SU-DHL-6 (cell line): ENCODE results near the gene HOXA3.

Experiments used
- H2AFZ ChIP-seq: fragments of 200-600 bp; sonication (generic); 2 replicates; pipeline ENCODE4 v1.6.1; 2014; ENCODE audit warnings: low read depth, mild to moderate bottlenecking, moderate library complexity, mixed read lengths, antibody characterized with exemption, low read length; ENCODE audit not compliant: severe bottlenecking
- H3F3A ChIP-seq: fragments of 200-600 bp; shearing (Covaris generic); 2 replicates; pipeline ENCODE4 v1.6.0; 2016; ENCODE audit warnings: antibody characterized with exemption, mild to moderate bottlenecking; ENCODE audit not compliant: insufficient read depth
- H3K27ac ChIP-seq: fragments of 200-600 bp; sonication (generic); 2 replicates; pipeline ENCODE4 v1.5.1; 2016; ENCODE audit warnings: low read depth, mild to moderate bottlenecking, low read length, moderate library complexity, mixed read lengths
- H3K27me3 ChIP-seq: fragments of 200-600 bp; sonication (generic), shearing (Covaris generic); 2 replicates; pipeline ENCODE4 v1.6.0; 2014; ENCODE audit warnings: mild to moderate bottlenecking, low read length
- H3K36me3 ChIP-seq: fragments of 200-600 bp; sonication (generic); 2 replicates; pipeline ENCODE4 v1.6.1; 2014; ENCODE audit warnings: mild to moderate bottlenecking, low read length, mixed read lengths
- H3K4me2 ChIP-seq: fragments of 300-600, 200-600 bp; shearing (Covaris generic), sonication (generic); 2 replicates; pipeline ENCODE4 v1.6.0; 2014; ENCODE audit warnings: low read length, low read depth, mild to moderate bottlenecking; ENCODE audit not compliant: poor library complexity, severe bottlenecking
- H3K4me3 ChIP-seq: fragments of 200-600 bp; sonication (generic); 2 replicates; pipeline ENCODE4 v1.5.1; 2014; ENCODE audit warnings: antibody characterized with exemption, low read length, mild to moderate bottlenecking, mixed read lengths; ENCODE audit not compliant: insufficient read depth, poor library complexity, severe bottlenecking
- H3K79me2 ChIP-seq: fragments of 200-600 bp; sonication (generic); 2 replicates; pipeline ENCODE4 v1.6.1; 2014; ENCODE audit warnings: mild to moderate bottlenecking, low read length, moderate library complexity; ENCODE audit not compliant: insufficient read depth
- H3K9ac ChIP-seq: fragments of 200-600 bp; sonication (generic); 2 replicates; pipeline ENCODE4 v1.7.0; 2014; ENCODE audit warnings: mild to moderate bottlenecking, low read length
- H3K9me2 ChIP-seq: fragments of 200-600 bp; sonication (generic); replicated peaks from 2 replicates; pipeline ENCODE4 v1.6.1; 2014; ENCODE audit warnings: low read length; ENCODE audit not compliant: insufficient read depth
- H3K9me3 ChIP-seq: fragments of 200-600 bp; sonication (generic); 2 replicates; pipeline ENCODE4 v1.6.1; 2014; ENCODE audit warnings: low read length, mixed read lengths; ENCODE audit not compliant: insufficient read depth
- H4K20me1 ChIP-seq: fragments of 200-600 bp; sonication (generic); 2 replicates; pipeline ENCODE4 v1.6.1; 2014; ENCODE audit warnings: low read depth, mild to moderate bottlenecking, antibody characterized with exemption, low read length, moderate library complexity, mixed read lengths
- CTCF ChIP-seq: fragments of 200-600 bp; sonication (generic); IDR thresholded peaks from one replicate; pipeline ENCODE4 v1.5.1; 2017; ENCODE audit warnings: antibody characterized with exemption, mild to moderate bottlenecking, low read length, moderate library complexity; ENCODE audit not compliant: insufficient read depth, poor library complexity, severe bottlenecking
- EZH2phosphoT487 ChIP-seq: fragments of 200-600 bp; sonication (generic), shearing (Covaris generic); conservative IDR thresholded peaks from 2 replicates; pipeline ENCODE4 v1.6.1; 2018; ENCODE audit warnings: mild to moderate bottlenecking, antibody characterized with exemption, low read length, moderate library complexity, mixed read lengths

Gene HOXA3

GRCh38 chr7:27146491-27147198, 5.7 kb downstream of the HOXA3 start:
- TF ChIP-seq CTCF = no peak
- TF ChIP-seq EZH2phosphoT487 = no peak
- H3K9ac ChIP-seq = no peak overlapping the region
- no peaks in the 10 kb centered on the region for H3F3A ChIP-seq
- no peaks in the 10 kb centered on the region for H3K27me3 ChIP-seq
- H3K4me2 ChIP-seq = no peak overlapping the region
- no peaks in the 10 kb centered on the region for H3K9me3 ChIP-seq
- H4K20me1 ChIP-seq = no peaks in the 10 kb centered on the region
- no peaks in the 10 kb centered on the region for H3K9me2 ChIP-seq
- H3K79me2 ChIP-seq = peaks cover 15% of the 10 kb centered on the region; the same call in 1 of the 2 replicates
- H3K4me3 ChIP-seq = no peak overlapping the region
- H2AFZ ChIP-seq = no peak overlapping the region
- no peaks in the 10 kb centered on the region for H3K36me3 ChIP-seq
- H3K27ac ChIP-seq = no peak overlapping the region

GRCh38 chr7:27145914-27146412, 6.4 kb downstream of the HOXA3 start:
- no peaks in the 10 kb centered on the region for H3K9me2 ChIP-seq

GRCh38 chr7:27145165-27145913, 7.0 kb downstream of the HOXA3 start:
- Histone ChIP-seq H3K9ac (no peak overlapping the region), H3K4me2 (no peak overlapping the region), H3K9me2 (no peaks in the 10 kb centered on the region), H3F3A (no peaks in the 10 kb centered on the region), H4K20me1 (no peaks in the 10 kb centered on the region), H3K4me3 (no peak overlapping the region), H3K79me2 (peaks cover 13% of the 10 kb centered on the region; the same call in 1 of the 2 replicates), H3K36me3 (no peaks in the 10 kb centered on the region), H3K27ac (no peak overlapping the region), H2AFZ (no peak overlapping the region), H3K27me3 (no peaks in the 10 kb centered on the region), H3K9me3 (no peaks in the 10 kb centered on the region)
- TF ChIP-seq CTCF = no peak
- TF ChIP-seq EZH2phosphoT487 = no peak

More at GRCh38 chr7:27145914-27146412, 6.4 kb downstream of the HOXA3 start:
- H3K4me3 ChIP-seq = no peak overlapping the region
- no peak overlapping the region for H3K9ac ChIP-seq
- H2AFZ ChIP-seq = no peak overlapping the region
- no peaks in the 10 kb centered on the region for H4K20me1 ChIP-seq
- H3K27ac ChIP-seq = no peak overlapping the region
- H3K9me3 ChIP-seq = no peaks in the 10 kb centered on the region
- H3K79me2 ChIP-seq = peaks cover 15% of the 10 kb centered on the region; the same call in 1 of the 2 replicates
- no peaks in the 10 kb centered on the region for H3K27me3 ChIP-seq
- no peaks in the 10 kb centered on the region for H3K36me3 ChIP-seq
- no peaks in the 10 kb centered on the region for H3F3A ChIP-seq
- no peak overlapping the region for H3K4me2 ChIP-seq
- TF ChIP-seq CTCF (no peak), EZH2phosphoT487 (no peak)
